LNCAP (cell line): ENCODE results near the gene TAS1R1.

Source experiments
- TF ChIP-seq, protein P1 (sequence below): fragments of 450-650 bp; IDR thresholded peaks from 2 replicates; pipeline ENCODE4 v1.5.1; 2017; ENCODE audit warnings: mild to moderate bottlenecking

TAS1R1 gene

GRCh38 chr1:6594977-6595740, 40.1 kb downstream of the TAS1R1 start:
- TF ChIP-seq, protein P1, sequence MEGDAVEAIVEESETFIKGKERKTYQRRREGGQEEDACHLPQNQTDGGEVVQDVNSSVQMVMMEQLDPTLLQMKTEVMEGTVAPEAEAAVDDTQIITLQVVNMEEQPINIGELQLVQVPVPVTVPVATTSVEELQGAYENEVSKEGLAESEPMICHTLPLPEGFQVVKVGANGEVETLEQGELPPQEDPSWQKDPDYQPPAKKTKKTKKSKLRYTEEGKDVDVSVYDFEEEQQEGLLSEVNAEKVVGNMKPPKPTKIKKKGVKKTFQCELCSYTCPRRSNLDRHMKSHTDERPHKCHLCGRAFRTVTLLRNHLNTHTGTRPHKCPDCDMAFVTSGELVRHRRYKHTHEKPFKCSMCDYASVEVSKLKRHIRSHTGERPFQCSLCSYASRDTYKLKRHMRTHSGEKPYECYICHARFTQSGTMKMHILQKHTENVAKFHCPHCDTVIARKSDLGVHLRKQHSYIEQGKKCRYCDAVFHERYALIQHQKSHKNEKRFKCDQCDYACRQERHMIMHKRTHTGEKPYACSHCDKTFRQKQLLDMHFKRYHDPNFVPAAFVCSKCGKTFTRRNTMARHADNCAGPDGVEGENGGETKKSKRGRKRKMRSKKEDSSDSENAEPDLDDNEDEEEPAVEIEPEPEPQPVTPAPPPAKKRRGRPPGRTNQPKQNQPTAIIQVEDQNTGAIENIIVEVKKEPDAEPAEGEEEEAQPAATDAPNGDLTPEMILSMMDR, result no peak

DNA sequence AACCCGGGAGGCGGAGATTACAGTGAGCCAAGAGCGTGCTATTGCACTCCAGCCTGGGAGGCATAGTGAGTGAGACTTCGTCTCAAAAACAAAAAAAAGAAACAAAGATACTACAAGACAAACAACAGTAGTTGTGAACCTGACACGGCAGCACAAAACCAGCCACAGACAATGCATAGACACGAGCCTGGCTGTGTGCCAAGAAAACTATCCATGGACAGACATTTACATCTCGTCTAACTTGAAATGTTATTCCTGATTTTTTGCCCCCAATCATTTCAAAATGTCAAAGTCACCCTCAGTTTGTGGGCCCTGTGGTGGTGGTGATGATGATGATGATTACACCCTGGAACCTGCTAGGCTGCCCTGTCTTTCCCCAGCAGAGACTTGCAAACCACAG, 41.2 kb downstream of the TAS1R1 start:
- TF ChIP-seq, protein P1, result no peak

GRCh38 chr1:6596886-6597776, 42.0 kb downstream of the TAS1R1 start:
- TF ChIP-seq, protein P1, result no peak

DNA sequence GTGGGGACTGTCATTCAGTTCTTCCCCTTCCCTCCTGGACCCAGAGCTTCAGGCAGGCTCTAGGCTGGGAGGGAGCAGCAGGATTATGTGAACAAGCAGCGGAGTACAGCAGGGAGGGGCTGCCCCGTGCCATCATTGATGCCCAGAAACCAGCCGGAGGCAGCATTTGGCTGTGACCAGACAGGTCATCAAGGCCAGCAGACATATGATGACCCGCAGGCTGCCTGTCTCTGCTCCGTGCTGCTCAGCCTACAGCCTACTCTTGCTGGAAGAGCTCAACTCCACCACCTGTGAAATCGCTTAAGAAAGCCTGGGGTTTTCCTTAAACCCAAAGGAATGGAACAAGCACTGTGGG, 42.6 kb downstream of the TAS1R1 start:
- TF ChIP-seq, protein P1, result no peak

DNA sequence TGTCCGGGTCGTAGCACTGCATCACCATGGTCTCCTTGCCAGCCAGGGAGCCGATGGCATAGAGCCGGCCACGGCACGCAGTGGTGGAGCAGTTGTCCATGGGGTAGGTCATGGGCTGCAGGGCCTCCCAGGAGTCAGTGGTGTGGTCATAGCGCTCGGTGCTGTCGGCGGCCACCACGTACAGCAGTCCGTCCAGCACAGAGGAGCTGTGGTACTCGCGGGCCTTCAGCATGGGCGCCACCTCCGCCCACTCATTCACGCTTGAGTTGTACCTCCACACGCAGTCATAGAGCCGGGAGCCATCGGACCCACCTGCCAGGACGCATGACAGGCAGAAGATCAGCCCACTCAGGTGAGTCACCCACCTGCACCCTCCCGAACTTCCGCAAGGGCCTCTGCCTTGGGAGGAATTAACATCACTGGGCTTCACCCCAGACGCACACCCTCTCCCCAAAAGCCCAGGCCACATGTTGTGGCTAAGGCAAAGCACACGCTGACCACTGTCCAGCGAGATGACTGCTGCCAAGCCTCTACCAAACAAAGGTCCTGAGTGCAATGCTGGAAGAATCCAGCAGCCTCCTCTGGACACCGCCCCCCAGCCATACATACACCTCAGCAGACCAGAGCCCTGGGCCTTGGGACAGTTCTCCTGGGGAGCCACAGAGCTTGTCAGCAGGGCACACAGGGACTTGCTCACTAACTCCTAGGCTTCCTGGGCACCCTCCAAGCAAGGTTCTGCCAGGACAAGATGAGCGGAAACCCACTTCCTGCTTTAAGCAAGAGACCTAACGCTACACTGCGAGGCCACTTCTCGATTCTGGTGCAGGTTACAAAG, 44.3 kb downstream of the TAS1R1 start:
- TF ChIP-seq, protein P1, result no peak

DNA sequence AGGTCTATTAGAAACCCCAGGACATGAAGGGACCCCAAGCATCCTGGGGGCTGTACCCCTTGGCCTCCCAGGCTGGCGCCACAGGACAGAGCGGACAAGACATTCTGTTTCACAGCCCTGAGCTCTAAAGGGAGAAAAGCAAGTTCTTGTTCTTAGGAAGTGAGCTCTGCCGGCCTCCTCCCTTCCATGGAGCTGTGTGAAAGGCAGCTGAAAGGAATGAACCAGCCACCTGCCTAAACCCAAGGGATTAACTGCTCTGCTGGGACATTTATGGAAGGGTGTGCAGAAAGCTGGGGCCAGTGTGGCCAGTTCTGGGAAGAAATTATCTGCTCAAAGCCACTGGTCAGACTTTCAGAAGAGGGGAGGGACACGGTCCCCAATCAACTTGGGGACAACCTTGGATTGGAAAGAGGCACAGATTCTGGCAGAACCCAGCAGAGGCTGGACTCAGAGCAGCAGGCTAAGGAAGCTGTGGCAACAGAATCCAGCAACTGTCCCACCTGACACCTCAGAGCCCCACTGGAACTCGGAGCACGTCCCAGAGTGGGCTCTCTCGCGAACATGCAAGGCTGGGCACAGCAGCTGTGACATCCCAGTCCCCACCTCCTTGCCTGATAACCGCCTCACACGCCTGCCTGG, 45.4 kb downstream of the TAS1R1 start:
- TF ChIP-seq, protein P1, result no peak
